Endothelial cell of umbilical vein (primary cell): ENCODE results near the gene CLIP2. TPM values are rescaled to one million over a fixed set of nuclear protein-coding genes. Genes with fewer than 3 reads are reported as not detected.

ENCODE experiments used
- BruUV-seq: library from RNA; stranded (reverse); fragments of 400-500 nt; replicated peaks from 2 replicates; lab custom pipeline; 2021; lab: Mats Ljungman, UMichigan
- CTCF ChIA-PET: fragments of 300-600, 350-600 bp; sonication (Branson Sonifier 250); formaldehyde crosslinking; loops from one replicate; lab custom pipeline; 2021; ENCODE audit warnings: antibody characterized with exemption, inconsistent platforms; lab: Charles Lee
- POLR2A ChIA-PET: fragments of 300-600, 350-600 bp; sonication (Branson Sonifier 250); formaldehyde crosslinking; loops from one replicate; lab custom pipeline; 2021; ENCODE audit warnings: antibody characterized with exemption, inconsistent platforms; lab: Charles Lee
- DNase-seq: peaks from one replicate; pipeline ENCODE4 v3.0.0-alpha.2; 2011; ENCODE audit warnings: low read depth, low spot score
- FAIRE-seq: peaks from 2 replicates; lab custom pipeline; 2011; peaks lifted over from hg19 to GRCh38; lab: Jason Lieb, UNC
- H2AFZ ChIP-seq: 2 replicates; pipeline ENCODE4 v1.6.0; 2012; ENCODE audit warnings: low read depth, low read length, control low read depth, inconsistent platforms
- H3K27ac ChIP-seq: 2 replicates; pipeline ENCODE4 v1.5.1; 2011; ENCODE audit warnings: low read depth, mild to moderate bottlenecking, control low read depth, low read length, moderate library complexity; ENCODE audit not compliant: insufficient read depth
- H3K27me3 ChIP-seq, 2 experiments: 2 replicates each; pipeline versions ENCODE4 v1.6.0 to v1.6.1; 2011; ENCODE audit warnings: low read length in 2 of 2, mixed read lengths in 1 of 2; ENCODE audit not compliant: control insufficient read depth in 2 of 2, insufficient read depth in 2 of 2
- H3K36me3 ChIP-seq, 2 experiments: 2 replicates in 1 of 2; 3 replicates in 1 of 2; pipeline ENCODE4 v1.5.1; 2011; ENCODE audit warnings: low read length in 2 of 2, mild to moderate bottlenecking in 1 of 2, moderate library complexity in 1 of 2; ENCODE audit not compliant: control insufficient read depth in 2 of 2, insufficient read depth in 2 of 2; ENCODE audit errors: extremely low read depth in 1 of 2
- H3K4me1 ChIP-seq: 3 replicates; pipeline ENCODE4 v1.5.1; 2011; ENCODE audit warnings: mild to moderate bottlenecking, low read length; ENCODE audit not compliant: control insufficient read depth, insufficient read depth; ENCODE audit errors: extremely low read depth
- H3K4me2 ChIP-seq: 2 replicates; pipeline ENCODE4 v1.6.1; 2011; ENCODE audit warnings: low read length, control low read depth, mixed read lengths; ENCODE audit not compliant: insufficient read depth
- H3K4me3 ChIP-seq, 3 experiments: fragments of 200-600 bp in 1 of 3; sonication (generic), shearing (Covaris generic) in 1 of 3; replicated peaks in 1 of 3; 2 replicates each; pipeline ENCODE4 v1.5.1; 2011 to 2016; ENCODE audit warnings: control low read depth in 3 of 3, low read length in 3 of 3, mild to moderate bottlenecking in 2 of 3, inconsistent platforms in 1 of 3, low read depth in 1 of 3, moderate library complexity in 1 of 3; ENCODE audit not compliant: insufficient read depth in 1 of 3
- H3K79me2 ChIP-seq: 2 replicates; pipeline ENCODE4 v1.6.0; 2012; ENCODE audit warnings: low read length, inconsistent platforms; ENCODE audit not compliant: control insufficient read depth, insufficient read depth
- H3K9ac ChIP-seq: replicated peaks from 2 replicates; pipeline ENCODE3; 2011; ENCODE audit warnings: low read length, control low read depth; ENCODE audit not compliant: insufficient read depth; ENCODE audit errors: extremely low read depth
- H3K9me1 ChIP-seq: replicated peaks from 3 replicates; pipeline ENCODE4 v1.6.0; 2011; ENCODE audit warnings: mild to moderate bottlenecking, low read length; ENCODE audit not compliant: control insufficient read depth, insufficient read depth; ENCODE audit errors: extremely low read depth
- H3K9me3 ChIP-seq: replicated peaks from 2 replicates; pipeline ENCODE4 v1.5.1; 2012; ENCODE audit warnings: low read length, inconsistent platforms; ENCODE audit not compliant: control insufficient read depth, insufficient read depth
- H4K20me1 ChIP-seq: replicated peaks from 2 replicates; pipeline ENCODE3; 2011; ENCODE audit warnings: mild to moderate bottlenecking, low read length; ENCODE audit not compliant: control insufficient read depth, insufficient read depth; ENCODE audit errors: extremely low read depth
- EZH2 ChIP-seq: IDR thresholded peaks from 2 replicates; pipeline ENCODE4 v1.6.1; 2012; ENCODE audit warnings: borderline replicate concordance, low read depth, mild to moderate bottlenecking, moderate library complexity, low read length, inconsistent platforms; ENCODE audit not compliant: severe bottlenecking
- FOS ChIP-seq: IDR thresholded peaks from 2 replicates; pipeline ENCODE4 v1.6.1; 2011; ENCODE audit warnings: mild to moderate bottlenecking, low read length, moderate library complexity, borderline replicate concordance; ENCODE audit not compliant: insufficient read depth
- GATA2 ChIP-seq: IDR thresholded peaks from 2 replicates; pipeline ENCODE4 v1.7.0; 2011; ENCODE audit warnings: low read depth, mild to moderate bottlenecking, moderate library complexity, mixed read lengths, low read length; ENCODE audit not compliant: insufficient read length, insufficient read depth
- JUN ChIP-seq: IDR thresholded peaks from 2 replicates; pipeline ENCODE4 v1.6.1; 2011; ENCODE audit warnings: borderline replicate concordance, low read depth; ENCODE audit not compliant: insufficient read length, insufficient read depth
- MAX ChIP-seq: IDR thresholded peaks from 2 replicates; pipeline ENCODE4 v1.6.1; 2011; ENCODE audit not compliant: insufficient read depth, insufficient read length
- MYC ChIP-seq: IDR thresholded peaks from one replicate; pipeline ENCODE4 v1.6.1; 2011; ENCODE audit warnings: mild to moderate bottlenecking, low read depth, low read length
- POLR2A ChIP-seq: IDR thresholded peaks from 2 replicates; pipeline ENCODE4 v1.6.1; 2012; ENCODE audit warnings: low read depth, mild to moderate bottlenecking, control low read depth, low read length
- POLR2AphosphoS5 ChIP-seq: IDR thresholded peaks from 2 replicates; pipeline ENCODE4 v1.6.1; 2012; ENCODE audit warnings: low read depth, mild to moderate bottlenecking, control low read depth, low read length, moderate library complexity; ENCODE audit not compliant: insufficient read depth
- dilution Hi-C: fragments of 300-500 bp; cut with MboI; formaldehyde crosslinking; loops from one replicate; pipeline ENCODE4 v1.15.0; 2019; ENCODE audit warnings: low sequenced_read_pairs; ENCODE audit not compliant: extremely low pct_ligation_motif_present
- intact Hi-C: fragments of 100-400 bp; cut with micrococcal nuclease; formaldehyde crosslinking; loops from one replicate; pipeline ENCODE4 v1.10.0; 2022
- polyA plus RNA-seq, 4 experiments: library from polyadenylated mRNA; depleted of rRNA in 3 of 4; stranded (reverse) in 3 of 4; unstranded in 1 of 4; fragments of >200 nt; gene quantifications; 2 replicates each; pipeline versions ENCODE4 v1.2.1 to v1.2.3, GENCODE V29; 2011 to 2012; ENCODE audit warnings: missing spikeins in 1 of 4
- total RNA-seq: library from RNA; stranded (reverse); gene quantifications from 2 replicates; pipeline ENCODE4 v1.2.3, GENCODE V29; 2021
- TF ChIP-seq, protein P1 (sequence below), 2 donors: IDR thresholded peaks; 1 replicate in 1 of 2; 2 replicates in 1 of 2; pipeline ENCODE4 v1.5.1; 2011; ENCODE audit warnings: low read length in 2 of 2, mild to moderate bottlenecking in 2 of 2, moderate library complexity in 2 of 2, control low read depth in 1 of 2, inconsistent platforms in 1 of 2, low read depth in 1 of 2; ENCODE audit not compliant: insufficient read depth in 1 of 2; ENCODE audit errors: extremely low read depth in 1 of 2

CLIP2 gene
- total and polyA plus RNA-seq, 2 donors (not counting 3 experiments of a cell fraction or from before 2014, with no cell fraction given), result 8.3 to 37.1 TPM

GRCh38 chr7:74286131-74286530, 3.1 kb upstream of the CLIP2 start:
- H3K9ac ChIP-seq, result no peak overlapping the region
- H3K4me2 ChIP-seq, result no peak overlapping the region
- DNase-seq (no peak), FAIRE-seq (no peak)
- H3K27me3 ChIP-seq, result no peaks in the 10 kb centered on the region
- H3K79me2 ChIP-seq, result peaks cover 14% of the 10 kb centered on the region
- H3K9me1 ChIP-seq, result no peaks in the 10 kb centered on the region
- no peak overlapping the region for H3K27ac ChIP-seq
- peaks cover 11% of the 10 kb centered on the region for H3K4me1 ChIP-seq
- CTCF ChIA-PET, result interaction anchor here (5.6 kb wide), 1 partner anchor 11 kb away, joined by 33 read pairs; no protein-coding TSS in a partner anchor
- no peaks in the 10 kb centered on the region for H3K9me3 ChIP-seq
- H3K4me3 ChIP-seq, result no peak overlapping the region
- dilution Hi-C loops, result no loop called here
- H4K20me1 ChIP-seq, result no peaks in the 10 kb centered on the region
- no peak for TF ChIP-seq POLR2AphosphoS5
- TF ChIP-seq MAX, result no peak
- TF ChIP-seq FOS, result no peak
- TF ChIP-seq, protein P1, sequence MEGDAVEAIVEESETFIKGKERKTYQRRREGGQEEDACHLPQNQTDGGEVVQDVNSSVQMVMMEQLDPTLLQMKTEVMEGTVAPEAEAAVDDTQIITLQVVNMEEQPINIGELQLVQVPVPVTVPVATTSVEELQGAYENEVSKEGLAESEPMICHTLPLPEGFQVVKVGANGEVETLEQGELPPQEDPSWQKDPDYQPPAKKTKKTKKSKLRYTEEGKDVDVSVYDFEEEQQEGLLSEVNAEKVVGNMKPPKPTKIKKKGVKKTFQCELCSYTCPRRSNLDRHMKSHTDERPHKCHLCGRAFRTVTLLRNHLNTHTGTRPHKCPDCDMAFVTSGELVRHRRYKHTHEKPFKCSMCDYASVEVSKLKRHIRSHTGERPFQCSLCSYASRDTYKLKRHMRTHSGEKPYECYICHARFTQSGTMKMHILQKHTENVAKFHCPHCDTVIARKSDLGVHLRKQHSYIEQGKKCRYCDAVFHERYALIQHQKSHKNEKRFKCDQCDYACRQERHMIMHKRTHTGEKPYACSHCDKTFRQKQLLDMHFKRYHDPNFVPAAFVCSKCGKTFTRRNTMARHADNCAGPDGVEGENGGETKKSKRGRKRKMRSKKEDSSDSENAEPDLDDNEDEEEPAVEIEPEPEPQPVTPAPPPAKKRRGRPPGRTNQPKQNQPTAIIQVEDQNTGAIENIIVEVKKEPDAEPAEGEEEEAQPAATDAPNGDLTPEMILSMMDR (IDR thresholded peaks at IDR 0.05; ENCODE audit: extremely low read depth in 1 of 2, insufficient read depth in 1 of 2, low read depth in 1 of 2, low read length in 2 of 2), result no peak
- no peak for TF ChIP-seq EZH2
- TF ChIP-seq POLR2A, result no peak
- TF ChIP-seq JUN, result no peak
- TF ChIP-seq GATA2, result no peak
- no peak for TF ChIP-seq MYC
- BruUV-seq, result no TSS peak
- POLR2A ChIA-PET, result no interaction called here
- H2AFZ ChIP-seq, result no peak overlapping the region
- H3K36me3 ChIP-seq, result no peaks in the 10 kb centered on the region
- intact Hi-C loops, result no loop called here
